ENCODE measurements around the gene CADPS2.

DNA sequence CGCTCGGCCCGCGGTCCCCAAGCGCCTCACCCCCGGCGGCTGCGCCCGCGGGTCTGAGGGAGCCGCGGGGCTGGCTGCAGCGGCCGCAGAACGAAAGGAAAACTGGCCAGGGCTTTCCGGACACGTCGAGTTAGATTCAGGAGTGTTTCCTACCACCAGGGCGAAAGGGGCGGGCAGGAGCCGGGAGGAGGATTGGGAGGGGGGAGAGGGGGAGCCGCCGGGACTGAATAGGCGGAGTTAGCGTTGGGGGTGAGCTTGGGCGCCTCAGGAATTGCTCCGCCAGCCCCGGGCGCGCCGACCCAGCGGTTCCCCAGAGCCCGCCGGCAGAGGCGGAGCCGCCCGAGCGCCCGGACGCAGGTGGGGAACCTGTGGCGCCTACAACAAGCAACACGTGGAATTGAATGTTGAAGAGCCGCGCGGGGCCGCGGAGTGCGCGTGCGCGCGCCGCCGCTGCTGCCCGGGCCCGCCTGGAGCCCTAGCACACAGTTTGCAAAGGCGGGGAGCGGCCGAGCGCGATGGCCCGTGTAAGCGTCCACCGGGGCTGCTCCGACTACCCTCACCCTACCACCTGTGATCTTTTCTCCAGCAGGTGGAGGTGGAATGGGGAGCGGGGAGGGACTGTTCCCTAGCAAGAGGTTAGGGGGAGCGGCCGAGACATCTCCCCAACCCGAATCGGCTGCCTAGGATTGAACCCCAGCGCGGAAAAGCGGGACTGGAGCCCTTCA lies at the start of gene CADPS2:
- TF ChIP-seq, protein P1, sequence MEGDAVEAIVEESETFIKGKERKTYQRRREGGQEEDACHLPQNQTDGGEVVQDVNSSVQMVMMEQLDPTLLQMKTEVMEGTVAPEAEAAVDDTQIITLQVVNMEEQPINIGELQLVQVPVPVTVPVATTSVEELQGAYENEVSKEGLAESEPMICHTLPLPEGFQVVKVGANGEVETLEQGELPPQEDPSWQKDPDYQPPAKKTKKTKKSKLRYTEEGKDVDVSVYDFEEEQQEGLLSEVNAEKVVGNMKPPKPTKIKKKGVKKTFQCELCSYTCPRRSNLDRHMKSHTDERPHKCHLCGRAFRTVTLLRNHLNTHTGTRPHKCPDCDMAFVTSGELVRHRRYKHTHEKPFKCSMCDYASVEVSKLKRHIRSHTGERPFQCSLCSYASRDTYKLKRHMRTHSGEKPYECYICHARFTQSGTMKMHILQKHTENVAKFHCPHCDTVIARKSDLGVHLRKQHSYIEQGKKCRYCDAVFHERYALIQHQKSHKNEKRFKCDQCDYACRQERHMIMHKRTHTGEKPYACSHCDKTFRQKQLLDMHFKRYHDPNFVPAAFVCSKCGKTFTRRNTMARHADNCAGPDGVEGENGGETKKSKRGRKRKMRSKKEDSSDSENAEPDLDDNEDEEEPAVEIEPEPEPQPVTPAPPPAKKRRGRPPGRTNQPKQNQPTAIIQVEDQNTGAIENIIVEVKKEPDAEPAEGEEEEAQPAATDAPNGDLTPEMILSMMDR (optimal IDR thresholded peaks at IDR 0.05 in 1 of 3, IDR thresholded peaks at IDR 0.05 in 1 of 3, conservative IDR thresholded peaks at IDR 0.05 in 1 of 3; ENCODE audit: extremely low read depth in 1 of 3, insufficient read depth in 2 of 3, low read length in 3 of 3), result peak in 1 of 3 experiments; percentile 1
- TF ChIP-seq EZH2 (IDR thresholded peaks at IDR 0.05; ENCODE audit: low read length), result no peak

Data from keratinocyte (primary cell).